C4-2B (cell line): ENCODE measurements around the gene FAM124A.

ENCODE experiments used
- CTCF ChIP-seq: fragments of 450-650 bp; conservative IDR thresholded peaks from 2 replicates; pipeline ENCODE4 v1.5.1; 2017; ENCODE audit warnings: mild to moderate bottlenecking
- ZFX ChIP-seq: fragments of 450-650 bp; IDR thresholded peaks from 2 replicates; pipeline ENCODE4 v1.6.1; 2017

GRCh38 chr13:51322826-51323225, 100.6 kb downstream of the FAM124A start:
- no peak for TF ChIP-seq CTCF
- TF ChIP-seq ZFX: no peak
